K562 (cell line): Measurements from ENCODE around the gene CHMP4B. TPM values are rescaled to one million over a fixed set of nuclear protein-coding genes. Genes with fewer than 3 reads are reported as not detected.

ENCODE experiments used
- ATAC-seq: fragments of 200-7000 bp; cut with Tn5 transposase; 3 replicates; pipeline ENCODE4 v1.9.1; 2020; ENCODE audit warnings: moderate library complexity
- BruUV-seq: library from RNA; stranded (reverse); fragments of 400-500 nt; replicated peaks from 2 replicates; lab custom pipeline; 2021; lab: Mats Ljungman, UMichigan
- CTCF ChIA-PET: fragments of 300-600 bp; formaldehyde crosslinking; extraction: SDS; loops from one replicate; lab custom pipeline; 2021; ENCODE audit warnings: low intra/inter-chr PET ratio; lab: Yijun Ruan, JAX
- POLR2A ChIA-PET: fragments of 300-600, 350-650 bp; sonication (Branson Sonifier 250); formaldehyde crosslinking; extraction: SDS; loops from one replicate; lab custom pipeline; 2021; ENCODE audit warnings: antibody characterized with exemption, inconsistent platforms; lab: Yijun Ruan, JAX
- DNase-seq, 4 experiments: peaks; one replicate each; pipeline versions ENCODE4 v3.0.0 to v3.0.0-alpha.2; 2011 to 2018; ENCODE audit warnings: low spot score in 3 of 4, mixed read lengths in 3 of 4; ENCODE audit errors: extremely low read depth in 1 of 4
- FAIRE-seq: peaks from 2 replicates; lab custom pipeline; 2011; peaks lifted over from hg19 to GRCh38; lab: Jason Lieb, UNC
- H2AFZ ChIP-seq: 2 replicates; pipeline ENCODE4 v1.6.0; 2011; ENCODE audit warnings: low read depth, low read length, control low read depth, inconsistent platforms
- H3K27ac ChIP-seq: fragments of 200-600 bp; 3 replicates; pipeline ENCODE4 v1.8.0; 2011; ENCODE audit warnings: low read depth, mild to moderate bottlenecking, control low read depth, inconsistent platforms, low read length, moderate library complexity, mixed read lengths; ENCODE audit errors: extremely low read depth
- H3K27me3 ChIP-seq, 2 experiments: fragments of 300-600 bp in 1 of 2; 2 replicates in 1 of 2; 3 replicates in 1 of 2; pipeline versions ENCODE4 v1.6.0 to v1.8.0; 2011; ENCODE audit warnings: inconsistent platforms in 2 of 2, low read length in 2 of 2, mild to moderate bottlenecking in 1 of 2, mixed read lengths in 1 of 2, moderate library complexity in 1 of 2; ENCODE audit not compliant: control insufficient read depth in 2 of 2, insufficient read depth in 2 of 2
- H3K36me3 ChIP-seq: fragments of 300-600 bp; 3 replicates; pipeline ENCODE4 v1.8.0; 2011; ENCODE audit warnings: mild to moderate bottlenecking, low read length, inconsistent platforms; ENCODE audit not compliant: control insufficient read depth, insufficient read depth
- H3K4me1 ChIP-seq, 2 experiments: fragments of 200-600 bp in 1 of 2; replicated peaks in 1 of 2; 2 replicates in 1 of 2; 3 replicates in 1 of 2; pipeline versions ENCODE4 v1.5.1 to v1.8.0; 2011; ENCODE audit warnings: inconsistent platforms in 2 of 2, low read length in 2 of 2, mild to moderate bottlenecking in 1 of 2, mixed read lengths in 1 of 2, moderate library complexity in 1 of 2; ENCODE audit not compliant: control insufficient read depth in 2 of 2, insufficient read depth in 2 of 2
- H3K4me2 ChIP-seq: 2 replicates; pipeline ENCODE4 v1.6.1; 2011; ENCODE audit warnings: low read length, control low read depth, inconsistent platforms, mixed read lengths; ENCODE audit not compliant: insufficient read depth
- H3K4me3 ChIP-seq: fragments of 200-600 bp; sonication (generic), shearing (Covaris generic); 2 replicates; pipeline ENCODE4 v1.5.1; 2016; ENCODE audit warnings: control low read depth, inconsistent platforms
- H3K79me2 ChIP-seq: fragments of 200-600 bp; 3 replicates; pipeline ENCODE4 v1.8.0; 2011; ENCODE audit warnings: low read length, inconsistent platforms; ENCODE audit not compliant: control insufficient read depth, insufficient read depth
- H3K9ac ChIP-seq, 2 experiments: 2 replicates each; pipeline versions ENCODE4 v1.6.0 to v1.6.1; 2011; ENCODE audit warnings: low read depth in 2 of 2, low read length in 2 of 2, control low read depth in 1 of 2, inconsistent platforms in 1 of 2, mild to moderate bottlenecking in 1 of 2, mixed read lengths in 1 of 2; ENCODE audit not compliant: insufficient read depth in 1 of 2
- H3K9me1 ChIP-seq: one replicate; pipeline ENCODE4 v1.6.0; 2011; ENCODE audit warnings: inconsistent platforms, mild to moderate bottlenecking, low read length, moderate library complexity; ENCODE audit not compliant: control insufficient read depth, insufficient read depth
- H3K9me3 ChIP-seq: replicated peaks from 2 replicates; pipeline ENCODE4 v1.5.1; 2011; ENCODE audit warnings: low read depth, low read length, inconsistent platforms; ENCODE audit not compliant: control insufficient read depth, insufficient read depth
- H4K20me1 ChIP-seq: replicated peaks from 2 replicates; pipeline ENCODE4 v1.6.1; 2011; ENCODE audit warnings: low read length, inconsistent platforms, mixed read lengths; ENCODE audit not compliant: control insufficient read depth, insufficient read depth
- KLF6 ChIP-seq: fragments of 250-450 bp; sonication (Bioruptor Pico); IDR thresholded peaks from 2 replicates; pipeline ENCODE4 v1.4.0; 2020; ENCODE audit warnings: mild to moderate bottlenecking, moderate library complexity, borderline replicate concordance
- POLR3G ChIP-seq: IDR thresholded peaks from 2 replicates; pipeline ENCODE4 v1.6.1; 2011; ENCODE audit not compliant: insufficient read length, insufficient replicate concordance; ENCODE audit errors: extremely low read depth
- STAT5B ChIP-seq: fragments of 250-450 bp; sonication (Bioruptor Pico); IDR thresholded peaks from 2 replicates; pipeline ENCODE4 v1.8.0; 2021; ENCODE audit warnings: mild to moderate bottlenecking, inconsistent platforms
- ZNF121 ChIP-seq: sonication (generic); formaldehyde crosslinking; conservative IDR thresholded peaks from 2 replicates; pipeline ENCODE4 v1.8.0; 2022; ENCODE audit warnings: missing genetic modification reagents
- ZNF224 ChIP-seq: sonication (generic); formaldehyde crosslinking; IDR thresholded peaks from 2 replicates; pipeline ENCODE4 v1.8.0; 2022; ENCODE audit warnings: mild to moderate bottlenecking, missing genetic modification reagents
- ZNF512 ChIP-seq: IDR thresholded peaks from 2 replicates; pipeline ENCODE4 v1.6.1; 2016; ENCODE audit warnings: missing genetic modification characterization, missing compliant biosample characterization
- WGBS: fragments of 100-300 bp; shearing (Covaris generic); methylation state at CpG from one replicate; pipeline ENCODE4 v1.1.6; 2016; ENCODE audit warnings: low coverage, mixed read lengths; ENCODE audit not compliant: insufficient coverage; ENCODE audit errors: missing lambda C conversion rate; 5-methylcytosine and 5-hydroxymethylcytosine counted together
- in situ Hi-C: fragments of 300-500 bp; cut with MboI; formaldehyde crosslinking; loops from 4 replicates; pipeline ENCODE4 v1.15.0; 2018; ENCODE audit warnings: inconsistent platforms, mixed read lengths
- intact Hi-C: fragments of 100-400 bp; cut with micrococcal nuclease; formaldehyde crosslinking; loops from 2 replicates; pipeline ENCODE4 v1.14.2; 2022
- polyA plus RNA-seq, 8 experiments: library from polyadenylated mRNA; depleted of rRNA in 4 of 8; stranded (reverse) in 5 of 8; unstranded in 3 of 8; fragments of >200 nt; fragmentation: Nextera tagmentation in 2 of 8; fragmentation: Illumina TruSeq in 1 of 8; extraction: Ambion mirVana in 2 of 8; extraction: Trizol in 1 of 8; gene quantifications; 2 replicates each; pipeline versions ENCODE4 v1.2.1 to v1.2.3, GENCODE V29; 2011 to 2014; ENCODE audit warnings: inconsistent platforms in 1 of 8, missing spikeins in 1 of 8
- total RNA-seq, 7 experiments: library from RNA; depleted of rRNA in 6 of 7; stranded (reverse); fragments of >200 nt in 6 of 7; fragmentation: Illumina TruSeq in 2 of 7; extraction: Trizol in 2 of 7; gene quantifications; 2 replicates each; pipeline versions ENCODE4 v1.2.1 to v1.2.3, GENCODE V29; 2011 to 2021; ENCODE audit warnings: low replicate concordance in 1 of 7

Gene CHMP4B
- total and polyA plus RNA-seq, 9 of the 15 experiments (the other 6 are each of a cell fraction or from before 2014, with no cell fraction given): 1.8 to 64.7 (median 31.8) TPM

DNA sequence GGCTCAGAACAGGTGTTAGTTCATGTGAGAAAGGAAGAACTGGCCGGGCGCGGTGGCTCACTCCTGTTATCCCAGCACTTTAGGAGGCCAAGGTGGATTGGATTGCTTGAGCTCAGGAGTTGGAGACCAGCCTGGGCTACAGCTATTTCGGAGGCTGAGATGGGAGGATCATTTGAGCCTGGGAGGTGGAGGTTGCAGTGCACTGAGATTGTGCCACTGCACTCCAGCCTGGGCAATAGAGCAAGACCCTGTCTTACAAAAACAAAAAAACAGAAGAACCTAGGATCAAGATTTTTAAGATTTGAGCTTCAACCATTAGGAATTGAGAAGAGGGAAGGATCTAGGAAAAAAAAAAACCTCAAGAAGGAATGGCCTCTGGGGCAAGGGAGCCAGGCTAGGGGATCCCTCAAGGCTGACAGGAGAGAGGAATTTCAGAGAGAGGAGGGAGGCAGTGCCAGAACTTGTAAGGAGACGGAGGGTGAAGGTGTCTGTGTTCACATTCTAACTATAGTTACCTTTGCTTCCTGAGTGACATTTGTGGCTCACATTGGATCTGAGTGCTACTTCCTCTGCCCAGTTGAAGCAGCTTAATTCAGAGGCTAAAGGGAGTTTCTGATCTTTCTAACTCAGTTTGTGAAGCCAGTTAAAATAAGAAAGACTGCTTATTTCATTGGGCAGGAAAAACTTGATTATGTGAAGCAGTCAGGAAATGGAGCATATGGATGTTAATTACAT lies 26.1 kb downstream of the CHMP4B start:
- no peak for ATAC-seq
- Histone ChIP-seq H3K27ac (no peak overlapping the region), H3K4me3 (no peak overlapping the region), H3K9me3 (no peaks in the 10 kb centered on the region), H3K9ac (no peak overlapping the region), H3K9me1 (peaks cover 3% of the 10 kb centered on the region), H3K36me3 (peaks cover 10% of the 10 kb centered on the region; the same call in 1 of the 3 replicates), H3K4me2 (no peak overlapping the region), H3K27me3 (no peaks in the 10 kb centered on the region), H4K20me1 (peaks cover 26% of the 10 kb centered on the region), H2AFZ (no peak overlapping the region), H3K4me1 (peaks cover 5 to 24% of the 10 kb centered on the region in 2 experiments; a peak in 4 of 5 replicates), H3K79me2 (peaks cover 54% of the 10 kb centered on the region)
- in situ Hi-C loops: no loop called here
- POLR2A ChIA-PET: interaction anchor here (0.6 to 1.7 kb wide), 7 partner anchors 13 to 277 kb away, joined by 3 to 5 read pairs (median 4); no protein-coding TSS in a partner anchor
- FAIRE-seq: peak; percentile 26
- 87% methylated on average over 5 of the region's 5 CpGs for WGBS
- CTCF ChIA-PET: no interaction called here
- no TSS peak for BruUV-seq
- DNase-seq: no peak
- intact Hi-C loops: no loop called here
- TF ChIP-seq STAT5B (no peak), KLF6 (CRISPR knock-in tag) (no peak), ZNF512 (tag) (no peak), ZNF121 (CRISPR knock-in tag) (peak; percentile 63), POLR3G (no peak), ZNF224 (CRISPR knock-in tag) (no peak)
